Measurements from ENCODE around the gene CD37.
A peak's percentile ranks its signal among the peaks of the same experiment; 100 is the strongest.

DNA sequence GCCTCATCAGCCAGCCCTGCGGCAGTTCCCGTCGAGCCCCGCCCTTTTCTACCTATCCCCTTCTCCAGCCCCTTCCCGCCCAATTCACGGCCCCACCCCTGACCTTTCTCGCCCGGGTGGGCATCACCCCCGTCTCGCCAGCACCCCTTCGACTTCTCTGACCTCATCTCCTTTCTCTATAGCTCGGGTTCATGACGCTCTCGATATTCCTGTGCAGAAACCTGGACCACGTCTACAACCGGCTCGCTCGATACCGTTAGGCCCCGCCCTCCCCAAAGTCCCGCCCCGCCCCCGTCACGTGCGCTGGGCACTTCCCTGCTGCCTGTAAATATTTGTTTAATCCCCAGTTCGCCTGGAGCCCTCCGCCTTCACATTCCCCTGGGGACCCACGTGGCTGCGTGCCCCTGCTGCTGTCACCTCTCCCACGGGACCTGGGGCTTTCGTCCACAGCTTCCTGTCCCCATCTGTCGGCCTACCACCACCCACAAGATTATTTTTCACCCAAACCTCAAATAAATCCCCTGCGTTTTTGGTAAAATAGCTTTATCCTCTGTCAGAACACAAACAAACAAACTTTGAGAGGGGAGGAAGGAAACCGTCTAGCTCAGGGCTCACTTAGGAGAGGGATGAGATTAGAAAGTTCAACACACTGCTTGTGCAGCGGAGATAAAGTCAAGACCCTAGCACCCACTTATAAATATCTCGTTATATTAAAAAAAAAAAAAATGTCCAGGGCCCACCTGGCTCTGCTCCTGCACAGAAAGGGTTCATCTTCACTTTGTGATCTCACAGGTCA, 5.1 kb downstream of the CD37 start:
- TF ChIP-seq TCF12 (IDR thresholded peaks at IDR 0.05; ENCODE audit: low read depth, low read length) (peak; percentile 95), SUPT20H (IDR thresholded peaks at IDR 0.05; ENCODE audit: borderline replicate concordance, control insufficient read depth, low read depth, low read length) (no peak), POLR2A (IDR thresholded peaks at IDR 0.05; ENCODE audit: low read depth, low read length) (no peak), E2F4 (IDR thresholded peaks at IDR 0.05; ENCODE audit: low read depth, low read length) (no peak), ZNF207 (IDR thresholded peaks at IDR 0.05; ENCODE audit: borderline replicate concordance) (no peak; the same call in 1 of the 2 replicates), NKRF (conservative IDR thresholded peaks at IDR 0.05) (no peak; the same call in 1 of the 2 replicates), BMI1 (IDR thresholded peaks at IDR 0.05; ENCODE audit: borderline replicate concordance) (peak; percentile 80; the same call in 1 of the 2 replicates), RCOR1 (conservative IDR thresholded peaks at IDR 0.05; ENCODE audit: low read depth, low read length) (0 out of 2 replicates have a peak, but pooled peaks have one; percentile 84), RB1 (IDR thresholded peaks at IDR 0.05; ENCODE audit: borderline replicate concordance) (peak; percentile 91; the same call in 1 of the 2 replicates), ATF7 (IDR thresholded peaks at IDR 0.05; ENCODE audit: low read depth) (peak; percentile 87), CHD2 (IDR thresholded peaks at IDR 0.05; ENCODE audit: borderline replicate concordance, low read depth, low read length) (peak; percentile 79), CUX1 (IDR thresholded peaks at IDR 0.05; ENCODE audit: insufficient replicate concordance, low read depth, low read length) (no peak)
- TF ChIP-seq, protein P1, sequence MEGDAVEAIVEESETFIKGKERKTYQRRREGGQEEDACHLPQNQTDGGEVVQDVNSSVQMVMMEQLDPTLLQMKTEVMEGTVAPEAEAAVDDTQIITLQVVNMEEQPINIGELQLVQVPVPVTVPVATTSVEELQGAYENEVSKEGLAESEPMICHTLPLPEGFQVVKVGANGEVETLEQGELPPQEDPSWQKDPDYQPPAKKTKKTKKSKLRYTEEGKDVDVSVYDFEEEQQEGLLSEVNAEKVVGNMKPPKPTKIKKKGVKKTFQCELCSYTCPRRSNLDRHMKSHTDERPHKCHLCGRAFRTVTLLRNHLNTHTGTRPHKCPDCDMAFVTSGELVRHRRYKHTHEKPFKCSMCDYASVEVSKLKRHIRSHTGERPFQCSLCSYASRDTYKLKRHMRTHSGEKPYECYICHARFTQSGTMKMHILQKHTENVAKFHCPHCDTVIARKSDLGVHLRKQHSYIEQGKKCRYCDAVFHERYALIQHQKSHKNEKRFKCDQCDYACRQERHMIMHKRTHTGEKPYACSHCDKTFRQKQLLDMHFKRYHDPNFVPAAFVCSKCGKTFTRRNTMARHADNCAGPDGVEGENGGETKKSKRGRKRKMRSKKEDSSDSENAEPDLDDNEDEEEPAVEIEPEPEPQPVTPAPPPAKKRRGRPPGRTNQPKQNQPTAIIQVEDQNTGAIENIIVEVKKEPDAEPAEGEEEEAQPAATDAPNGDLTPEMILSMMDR (IDR thresholded peaks at IDR 0.05 in 2 of 3, conservative IDR thresholded peaks at IDR 0.05 in 1 of 3; ENCODE audit: control insufficient read depth in 2 of 3, extremely low read depth in 1 of 3, insufficient read depth in 1 of 3, low read depth in 3 of 3, low read length in 3 of 3) = peak in 1 of 3 experiments; percentile 21; a peak in 1 of 6 replicates

All from GM12878 (cell line).